HepG2 (cell line): ENCODE data around the gene DPP8. TPM values are rescaled to one million over a fixed set of nuclear protein-coding genes. Genes with fewer than 3 reads are reported as not detected.

ENCODE experiments used
- GABPA ChIP-seq, 2 experiments: IDR thresholded peaks; 2 replicates each; pipeline ENCODE4 v1.6.1; 2011 to 2016; ENCODE audit warnings: low read depth in 2 of 2, low read length in 1 of 2, missing biosample characterization in 1 of 2, missing genetic modification characterization in 1 of 2
- GTF2F1 ChIP-seq: fragments of 150-350 bp; IDR thresholded peaks from 2 replicates; pipeline ENCODE4 v1.6.1; 2014; ENCODE audit warnings: low read length
- HDAC2 ChIP-seq: sonication (generic); formaldehyde crosslinking; IDR thresholded peaks from 2 replicates; pipeline ENCODE4 v1.4.0; 2020; ENCODE audit warnings: missing genetic modification reagents
- MATR3 ChIP-seq: sonication (generic); formaldehyde crosslinking; IDR thresholded peaks from 2 replicates; pipeline ENCODE4 v1.4.0; 2020; ENCODE audit warnings: missing genetic modification reagents
- MED13 ChIP-seq: sonication (generic); formaldehyde crosslinking; IDR thresholded peaks from 2 replicates; pipeline ENCODE4 v1.5.0; 2020; ENCODE audit warnings: missing genetic modification reagents
- NFE2L1 ChIP-seq: sonication (generic); formaldehyde crosslinking; IDR thresholded peaks from 2 replicates; pipeline ENCODE4 v1.4.0; 2020; ENCODE audit warnings: missing genetic modification reagents, mild to moderate bottlenecking, borderline replicate concordance
- SMC3 ChIP-seq: IDR thresholded peaks from 2 replicates; pipeline ENCODE4 v1.6.1; 2011; ENCODE audit warnings: low read length, improper control_type of control experiment
- SOX13 ChIP-seq, 3 experiments: fragments of 450-650 bp in 1 of 3; sonication (generic) in 1 of 3; formaldehyde crosslinking in 1 of 3; IDR thresholded peaks in 2 of 3; conservative IDR thresholded peaks in 1 of 3; 2 replicates each; pipeline versions ENCODE4 v1.5.0 to v1.6.1; 2016 to 2020; ENCODE audit warnings: antibody characterized with exemption in 1 of 3, mild to moderate bottlenecking in 1 of 3, missing compliant biosample characterization in 1 of 3, missing genetic modification reagents in 1 of 3, moderate library complexity in 1 of 3
- ZNF207 ChIP-seq: fragments of 450-650 bp; IDR thresholded peaks from 2 replicates; pipeline ENCODE4 v1.6.1; 2016; ENCODE audit warnings: antibody characterized with exemption, borderline replicate concordance
- ZNF251 ChIP-seq: sonication (generic); formaldehyde crosslinking; IDR thresholded peaks from 2 replicates; pipeline ENCODE4 v1.9.0; 2021; ENCODE audit warnings: mild to moderate bottlenecking, missing genetic modification reagents
- ZNF33B ChIP-seq: sonication (generic); formaldehyde crosslinking; IDR thresholded peaks from 2 replicates; pipeline ENCODE4 v1.5.1; 2020; ENCODE audit warnings: mild to moderate bottlenecking, missing genetic modification reagents
- ZNF547 ChIP-seq: sonication (generic); formaldehyde crosslinking; IDR thresholded peaks from 2 replicates; pipeline ENCODE4 v1.5.1; 2020; ENCODE audit warnings: mild to moderate bottlenecking, missing genetic modification reagents
- ZNF589 ChIP-seq: sonication (generic); formaldehyde crosslinking; conservative IDR thresholded peaks from 2 replicates; pipeline ENCODE4 v1.8.0; 2022; ENCODE audit warnings: mild to moderate bottlenecking, moderate library complexity, missing genetic modification reagents
- ZNF652 ChIP-seq: IDR thresholded peaks from 2 replicates; pipeline ENCODE4 v1.6.1; 2016; ENCODE audit warnings: low read depth, borderline replicate concordance
- ZNF768 ChIP-seq: sonication (generic); formaldehyde crosslinking; IDR thresholded peaks from 2 replicates; pipeline ENCODE4 v1.4.0; 2020; ENCODE audit warnings: missing genetic modification reagents
- polyA plus RNA-seq, 8 experiments: library from polyadenylated mRNA; depleted of rRNA in 3 of 8; stranded (reverse) in 7 of 8; unstranded in 1 of 8; fragments of >200 nt; fragmentation: Illumina TruSeq in 4 of 8; extraction: Trizol in 4 of 8; gene quantifications; 2 replicates each; pipeline versions ENCODE4 v1.2.1 to v1.2.3, GENCODE V29; 2011 to 2016; ENCODE audit warnings: low read depth in 4 of 8, missing spikeins in 1 of 8, mixed read lengths in 1 of 8; ENCODE audit not compliant: insufficient read depth in 1 of 8
- total RNA-seq, 5 experiments: library from RNA; depleted of rRNA; stranded (reverse); fragments of >200 nt; fragmentation: Illumina TruSeq; extraction: Trizol; gene quantifications; 2 replicates each; pipeline ENCODE4 v1.2.3, GENCODE V29; 2016; ENCODE audit warnings: low read depth in 1 of 5
- TF ChIP-seq, protein P1 (sequence below), 2 experiments: sonication (generic) in 1 of 2; formaldehyde crosslinking in 1 of 2; IDR thresholded peaks; 2 replicates each; pipeline versions ENCODE4 v1.4.0 to v1.6.1; 2016 to 2020; ENCODE audit warnings: borderline replicate concordance in 1 of 2, low read depth in 1 of 2, mild to moderate bottlenecking in 1 of 2, missing genetic modification reagents in 1 of 2
- TF ChIP-seq, protein P2 (sequence below): sonication (generic); formaldehyde crosslinking; IDR thresholded peaks from 2 replicates; pipeline ENCODE4 v1.4.0; 2020; ENCODE audit warnings: missing genetic modification reagents, borderline replicate concordance
- TF ChIP-seq, protein P3 (sequence below): sonication (generic); formaldehyde crosslinking; IDR thresholded peaks from 2 replicates; pipeline ENCODE4 v1.8.0; 2022; ENCODE audit warnings: mild to moderate bottlenecking, missing genetic modification reagents, borderline replicate concordance

The DPP8 gene
- total and polyA plus RNA-seq, 2 of the 13 experiments (the other 11 are each of a cell fraction or from before 2014, with no cell fraction given) = 18.0 to 26.3 TPM

DNA sequence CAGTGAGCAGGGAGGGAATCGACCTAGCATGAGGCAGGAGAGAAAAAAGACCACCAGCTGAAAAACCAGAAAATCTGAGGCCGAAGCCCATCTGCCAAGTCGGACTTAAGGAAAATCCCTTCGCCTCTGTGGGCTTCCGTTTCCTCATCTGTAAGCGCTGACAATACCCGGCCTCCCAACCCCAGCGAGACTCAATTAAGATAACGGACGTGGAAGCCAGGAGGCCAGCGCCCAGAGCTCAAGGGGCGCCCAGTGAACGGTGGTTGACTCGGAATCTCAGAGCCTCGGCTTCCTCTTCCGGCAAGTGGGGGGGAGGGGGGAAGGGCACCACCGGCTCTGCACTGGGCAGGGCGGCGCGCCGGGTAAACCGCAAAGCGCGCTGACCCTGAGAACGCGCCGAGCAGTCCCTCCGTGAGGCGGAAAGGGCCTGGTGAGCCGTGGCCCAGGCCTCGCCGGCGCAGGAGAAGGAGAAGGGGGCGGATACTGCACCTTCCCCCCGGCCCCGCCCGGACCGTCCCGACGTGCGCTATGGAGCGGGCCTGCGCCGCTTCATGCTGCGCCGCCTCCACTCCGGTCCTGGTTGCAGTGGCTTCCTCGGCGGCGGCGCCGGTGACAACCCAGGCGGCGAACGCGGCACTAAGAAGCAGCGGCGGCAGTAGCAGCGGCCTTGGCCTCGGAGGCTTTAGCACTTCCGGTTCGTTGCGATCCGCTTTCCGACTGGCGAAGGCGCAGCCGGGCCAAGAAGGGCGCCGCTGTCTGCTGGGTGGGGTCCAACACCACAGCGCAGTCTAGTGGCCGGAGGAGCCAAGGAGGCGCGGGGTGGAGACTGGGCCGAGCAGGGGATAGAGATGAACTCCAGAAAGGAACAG, at the start of gene DPP8 (continued):
- TF ChIP-seq, protein P1, sequence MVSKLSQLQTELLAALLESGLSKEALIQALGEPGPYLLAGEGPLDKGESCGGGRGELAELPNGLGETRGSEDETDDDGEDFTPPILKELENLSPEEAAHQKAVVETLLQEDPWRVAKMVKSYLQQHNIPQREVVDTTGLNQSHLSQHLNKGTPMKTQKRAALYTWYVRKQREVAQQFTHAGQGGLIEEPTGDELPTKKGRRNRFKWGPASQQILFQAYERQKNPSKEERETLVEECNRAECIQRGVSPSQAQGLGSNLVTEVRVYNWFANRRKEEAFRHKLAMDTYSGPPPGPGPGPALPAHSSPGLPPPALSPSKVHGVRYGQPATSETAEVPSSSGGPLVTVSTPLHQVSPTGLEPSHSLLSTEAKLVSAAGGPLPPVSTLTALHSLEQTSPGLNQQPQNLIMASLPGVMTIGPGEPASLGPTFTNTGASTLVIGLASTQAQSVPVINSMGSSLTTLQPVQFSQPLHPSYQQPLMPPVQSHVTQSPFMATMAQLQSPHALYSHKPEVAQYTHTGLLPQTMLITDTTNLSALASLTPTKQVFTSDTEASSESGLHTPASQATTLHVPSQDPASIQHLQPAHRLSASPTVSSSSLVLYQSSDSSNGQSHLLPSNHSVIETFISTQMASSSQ (IDR thresholded peaks at IDR 0.05; ENCODE audit: low read depth) = 0 out of 2 replicates have a peak, but pooled peaks have one; percentile 15
- TF ChIP-seq, protein P1 (CRISPR knock-in tag; IDR thresholded peaks at IDR 0.05; ENCODE audit: borderline replicate concordance) = peak; percentile 88; the same call in 1 of the 2 replicates
- peak; percentile 86; the same call in 1 of the 2 replicates for TF ChIP-seq ZNF251 (CRISPR knock-in tag)
- no peak for TF ChIP-seq MATR3 (CRISPR knock-in tag)
- no peak; the same call in 1 of the 2 replicates for TF ChIP-seq ZNF589
- no peak for TF ChIP-seq MED13 (CRISPR knock-in tag)
- TF ChIP-seq, protein P2, sequence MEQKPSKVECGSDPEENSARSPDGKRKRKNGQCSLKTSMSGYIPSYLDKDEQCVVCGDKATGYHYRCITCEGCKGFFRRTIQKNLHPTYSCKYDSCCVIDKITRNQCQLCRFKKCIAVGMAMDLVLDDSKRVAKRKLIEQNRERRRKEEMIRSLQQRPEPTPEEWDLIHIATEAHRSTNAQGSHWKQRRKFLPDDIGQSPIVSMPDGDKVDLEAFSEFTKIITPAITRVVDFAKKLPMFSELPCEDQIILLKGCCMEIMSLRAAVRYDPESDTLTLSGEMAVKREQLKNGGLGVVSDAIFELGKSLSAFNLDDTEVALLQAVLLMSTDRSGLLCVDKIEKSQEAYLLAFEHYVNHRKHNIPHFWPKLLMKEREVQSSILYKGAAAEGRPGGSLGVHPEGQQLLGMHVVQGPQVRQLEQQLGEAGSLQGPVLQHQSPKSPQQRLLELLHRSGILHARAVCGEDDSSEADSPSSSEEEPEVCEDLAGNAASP (CRISPR knock-in tag) = peak; percentile 68
- peak; percentile 80 for TF ChIP-seq HDAC2 (CRISPR knock-in tag)
- no peak for TF ChIP-seq NFE2L1
- no peak for TF ChIP-seq ZNF652 (CRISPR knock-in tag)
- TF ChIP-seq, protein P3, sequence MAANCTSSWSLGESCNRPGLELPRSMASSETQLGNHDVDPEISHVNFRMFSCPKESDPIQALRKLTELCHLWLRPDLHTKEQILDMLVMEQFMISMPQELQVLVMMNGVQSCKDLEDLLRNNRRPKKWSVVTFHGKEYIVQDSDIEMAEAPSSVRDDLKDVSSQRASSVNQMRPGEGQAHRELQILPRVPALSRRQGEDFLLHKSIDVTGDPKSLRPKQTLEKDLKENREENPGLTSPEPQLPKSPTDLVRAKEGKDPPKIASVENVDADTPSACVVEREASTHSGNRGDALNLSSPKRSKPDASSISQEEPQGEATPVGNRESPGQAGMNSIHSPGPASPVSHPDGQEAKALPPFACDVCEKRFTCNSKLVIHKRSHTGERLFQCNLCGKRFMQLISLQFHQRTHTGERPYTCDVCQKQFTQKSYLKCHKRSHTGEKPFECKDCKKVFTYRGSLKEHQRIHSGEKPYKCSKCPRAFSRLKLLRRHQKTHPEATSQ (CRISPR knock-in tag) = peak; percentile 66; the same call in 1 of the 2 replicates
- TF ChIP-seq ZNF547 = peak; percentile 92
- TF ChIP-seq GABPA (IDR thresholded peaks at IDR 0.05; ENCODE audit: low read depth, low read length) = peak; percentile 86
- peak; percentile 92 for TF ChIP-seq GABPA (CRISPR knock-in tag; IDR thresholded peaks at IDR 0.05; ENCODE audit: low read depth)
- no peak for TF ChIP-seq SOX13 (IDR thresholded peaks at IDR 0.05)
- TF ChIP-seq SOX13 (CRISPR knock-in tag; conservative IDR thresholded peaks at IDR 0.05 in 1 of 2, IDR thresholded peaks at IDR 0.05 in 1 of 2) = no peak; a peak in 1 of 4 replicates
- TF ChIP-seq ZNF207 = no peak
- peak; percentile 85 for TF ChIP-seq ZNF768 (CRISPR knock-in tag)
- TF ChIP-seq ZNF33B (CRISPR knock-in tag) = no peak
- TF ChIP-seq GTF2F1 = no peak
- TF ChIP-seq SMC3 = no peak
